ENCODE data around the gene ORC3.
"Not testable (repeated sequence)": the region's sequence is repeated elsewhere in the genome, so short reads cannot be mapped to it uniquely, and the experiment has no call there.

Gene ORC3

DNA sequence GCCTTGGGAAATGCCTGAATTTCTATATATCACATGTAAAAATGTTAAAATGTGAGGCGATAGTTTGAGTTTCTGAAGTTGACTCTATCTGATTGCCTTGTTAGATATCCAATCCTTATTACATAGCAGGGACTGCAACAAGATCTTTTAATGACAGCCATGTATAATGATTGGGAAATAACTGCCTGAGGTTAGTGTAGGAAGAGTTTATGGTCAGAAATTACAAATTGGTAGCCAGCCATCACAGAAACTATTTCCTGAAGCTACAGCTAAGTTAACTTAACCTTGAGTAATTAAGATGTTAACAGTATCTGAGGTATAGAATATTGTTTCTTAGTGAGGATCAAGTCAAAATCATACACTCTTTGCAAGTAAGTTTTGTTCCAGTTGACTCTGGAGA, 71.1 kb downstream of the ORC3 start:
- no peak for DNase-seq (ENCODE audit: low read depth)

- no peak for DNase-seq (ENCODE audit: low read depth)
These were observed 71.6 kb downstream of the ORC3 start for GRCh38 chr6:87661503-87661902.

GRCh38 chr6:87663434-87663833, 73.5 kb downstream of the ORC3 start:
- DNase-seq (ENCODE audit: low read depth): no peak

DNA sequence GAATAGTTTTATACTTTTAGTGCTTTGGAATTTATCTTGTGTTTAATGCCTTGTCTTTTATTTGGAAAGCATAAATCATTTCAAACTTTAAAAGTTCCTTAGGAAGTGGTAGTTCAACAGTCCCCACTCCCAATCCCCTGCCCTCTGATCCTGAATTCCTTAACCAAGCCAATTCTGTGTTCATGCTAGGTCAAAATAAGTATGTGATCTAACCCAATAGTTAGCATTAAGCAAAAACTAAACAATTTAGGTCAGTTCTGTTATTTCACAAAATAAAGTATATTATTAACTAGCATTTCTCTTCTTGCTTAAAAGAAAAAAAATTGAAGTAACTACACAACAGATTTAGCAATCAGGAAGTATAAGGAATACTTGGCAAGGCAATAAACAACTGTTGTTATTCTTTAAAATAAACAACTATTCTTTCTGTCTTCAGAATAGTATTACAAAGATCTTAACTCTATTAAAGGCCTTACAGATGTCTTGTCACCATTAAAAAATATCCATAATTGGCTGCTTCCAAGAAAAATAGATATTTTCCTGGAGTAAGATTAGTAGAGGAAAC, 75.1 kb downstream of the ORC3 start:
- DNase-seq (ENCODE audit: low read depth): no peak

DNA sequence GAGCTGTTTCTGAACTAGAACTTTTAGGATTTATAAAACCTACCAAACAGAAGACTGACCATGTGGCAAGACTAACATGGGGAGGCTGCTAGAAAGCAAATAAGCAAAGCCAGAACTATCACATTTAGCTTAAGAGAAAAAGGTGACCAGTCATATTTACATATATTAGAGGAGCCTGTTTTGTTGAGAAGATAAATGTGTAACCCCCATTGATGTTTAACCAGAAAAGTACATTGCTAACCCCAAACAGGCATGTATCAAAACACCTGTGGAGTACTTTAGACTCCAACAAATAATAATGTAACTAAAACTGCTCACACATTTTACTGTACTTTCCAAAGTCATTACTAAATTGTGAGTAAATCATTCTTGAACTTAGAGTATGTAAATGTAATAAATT, 77.1 kb downstream of the ORC3 start:
- DNase-seq (ENCODE audit: low read depth): no peak

- DNase-seq (ENCODE audit: low read depth): no peak
These were observed 78.1 kb downstream of the ORC3 start for GRCh38 chr6:87668013-87668412.

GRCh38 chr6:87669051-87669450, 79.1 kb downstream of the ORC3 start:
- DNase-seq (ENCODE audit: low read depth): no peak

GRCh38 chr6:87670707-87671106, 80.8 kb downstream of the ORC3 start:
- no peak for DNase-seq (ENCODE audit: low read depth)

DNA sequence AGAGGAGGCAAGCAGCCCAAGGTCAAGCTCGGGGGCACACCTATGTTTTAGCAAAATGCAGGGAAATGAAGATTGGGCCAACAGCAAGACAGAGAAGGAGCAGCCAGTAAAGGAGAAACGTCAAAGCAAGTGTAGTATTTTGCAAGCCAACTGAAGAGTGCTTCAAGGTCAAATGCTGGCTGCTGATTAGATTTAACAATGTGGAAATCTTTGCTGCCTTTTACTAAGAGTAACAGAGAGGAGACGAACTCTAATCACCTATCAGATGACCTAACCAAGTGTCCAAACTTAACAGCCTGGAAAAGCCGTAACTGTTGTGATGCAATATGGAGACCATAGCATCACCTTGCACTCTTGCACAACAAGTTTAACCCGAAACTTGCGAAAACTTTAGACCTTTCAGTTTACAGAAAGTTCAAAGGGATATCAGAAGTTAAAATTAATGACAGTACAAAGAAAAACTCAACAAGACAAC, 81.7 kb downstream of the ORC3 start:
- no peak for DNase-seq (ENCODE audit: low read depth)

DNA sequence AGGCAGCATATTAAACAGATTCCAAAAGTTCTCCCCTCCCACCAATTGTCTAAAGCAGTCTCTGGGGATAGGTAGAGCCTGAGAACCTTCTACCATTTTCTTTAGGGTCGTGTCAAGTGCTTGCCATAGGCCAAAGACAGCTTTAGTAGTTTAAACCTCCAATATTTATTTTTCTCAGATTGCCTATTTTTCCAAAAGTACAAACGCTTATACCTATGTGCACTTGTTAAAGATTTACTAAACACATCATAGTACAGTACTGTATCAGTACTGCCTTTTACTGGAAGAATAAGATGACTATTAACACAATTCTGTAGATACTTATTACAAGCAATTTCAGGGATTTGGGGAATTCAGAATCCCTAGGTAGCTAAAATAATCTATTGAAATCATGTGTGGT, 82.7 kb downstream of the ORC3 start:
- DNase-seq (ENCODE audit: low read depth): no peak

DNA sequence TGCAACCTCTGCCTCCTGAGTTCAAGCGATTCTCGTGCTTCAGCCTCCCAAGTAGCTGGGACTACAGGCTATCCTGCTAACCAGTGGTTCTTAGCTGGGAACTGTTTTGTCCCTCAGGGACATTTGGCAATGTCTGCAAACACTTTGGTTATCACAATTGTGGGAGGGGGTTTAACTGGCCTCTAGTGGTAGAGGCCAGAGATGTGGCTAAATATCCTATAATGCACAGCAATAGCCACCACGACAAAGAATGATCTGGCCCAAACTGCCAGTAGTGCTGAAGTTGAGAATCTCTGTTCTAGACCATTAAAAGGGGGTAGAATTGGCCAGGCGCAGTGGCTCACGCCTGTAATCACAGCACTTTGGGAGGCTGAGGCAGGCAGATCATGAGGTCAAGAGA, 83.3 kb downstream of the ORC3 start:
- no peak for DNase-seq (ENCODE audit: low read depth)

GRCh38 chr6:87674290-87674689, 84.4 kb downstream of the ORC3 start:
- DNase-seq (ENCODE audit: low read depth): no peak

DNA sequence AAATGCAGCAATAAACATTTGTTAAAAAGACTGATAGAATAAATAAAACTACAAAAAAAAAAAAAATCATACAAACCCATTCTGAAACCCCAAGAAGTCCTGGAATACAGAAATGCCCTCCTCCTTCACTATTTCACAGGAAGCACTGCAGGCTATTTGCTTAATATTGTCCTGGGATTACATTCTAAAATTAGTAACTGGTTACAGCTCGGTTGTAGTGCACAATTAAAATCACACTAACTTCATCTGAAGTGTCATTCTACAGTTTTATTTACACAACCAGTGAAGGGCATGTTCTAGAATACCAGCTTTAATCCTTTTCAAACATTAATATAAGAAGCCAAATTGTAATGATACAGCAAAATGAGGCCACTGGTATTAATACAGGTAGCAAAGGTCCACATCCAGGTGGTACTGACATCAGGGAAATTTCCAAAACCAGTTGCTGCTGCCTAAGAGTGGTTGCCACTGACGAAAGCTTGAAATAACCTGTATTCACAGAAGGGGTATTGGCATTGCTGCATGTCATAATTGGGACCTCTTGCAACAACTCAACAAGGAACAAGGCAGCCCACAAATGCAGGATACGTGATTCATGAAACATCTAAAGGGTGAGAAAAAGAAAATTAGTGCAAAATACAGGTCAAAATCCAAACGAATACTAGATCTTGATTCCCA, 85.2 kb downstream of the ORC3 start:
- DNase-seq (ENCODE audit: low read depth): no peak

GRCh38 chr6:87682310-87682709, 92.4 kb downstream of the ORC3 start:
- no peak for DNase-seq (ENCODE audit: low read depth)

DNA sequence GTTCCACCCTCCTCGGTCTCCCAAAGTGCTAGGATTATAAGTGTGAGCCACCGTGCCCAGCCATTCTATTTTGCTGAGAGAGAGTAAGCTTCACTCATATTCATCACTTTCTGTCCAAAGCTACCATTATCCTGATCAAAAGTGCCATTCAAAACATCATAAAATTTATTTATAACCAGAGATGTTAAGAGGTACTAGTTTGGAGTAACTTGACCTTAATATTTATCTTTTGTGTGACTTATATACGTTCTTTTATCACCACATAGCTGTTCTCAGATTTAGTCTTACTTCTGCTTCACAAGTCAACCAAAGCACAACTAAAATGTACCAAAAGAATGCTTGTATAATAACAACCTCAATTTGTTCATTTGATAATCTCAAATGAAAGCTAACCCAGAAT, 94.0 kb downstream of the ORC3 start:
- DNase-seq (ENCODE audit: low read depth): no peak

- no peak for DNase-seq (ENCODE audit: low read depth)
These were observed 95.1 kb downstream of the ORC3 start for GRCh38 chr6:87684895-87685654.

DNA sequence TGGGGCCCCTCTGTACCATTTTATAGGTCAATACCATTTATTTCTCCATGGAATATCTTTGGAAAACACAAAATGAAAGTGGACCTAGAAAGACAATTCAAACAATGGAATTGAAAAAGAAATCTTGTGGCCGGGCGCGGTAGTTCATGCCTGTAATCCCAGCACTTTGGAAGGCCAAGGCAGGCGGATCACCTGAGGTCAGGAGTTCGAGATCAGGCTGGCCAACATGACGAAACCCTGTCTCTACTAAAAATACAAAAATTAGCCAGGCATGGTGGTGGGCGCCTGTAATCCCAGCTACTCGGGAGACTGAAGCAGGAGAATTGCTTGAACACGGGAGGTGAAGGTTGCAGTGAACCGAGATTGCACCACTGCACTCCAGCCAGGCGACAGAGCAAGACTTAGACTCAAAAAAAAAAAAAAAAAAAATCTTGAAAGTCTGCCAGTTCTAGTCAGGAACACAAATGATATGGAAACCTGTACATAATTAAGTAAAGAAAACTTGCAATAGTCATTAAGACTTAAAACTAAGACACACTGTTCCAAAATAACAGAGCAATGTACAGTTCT, 96.8 kb downstream of the ORC3 start:
- DNase-seq (ENCODE audit: low read depth): not testable (repeated sequence)

DNA sequence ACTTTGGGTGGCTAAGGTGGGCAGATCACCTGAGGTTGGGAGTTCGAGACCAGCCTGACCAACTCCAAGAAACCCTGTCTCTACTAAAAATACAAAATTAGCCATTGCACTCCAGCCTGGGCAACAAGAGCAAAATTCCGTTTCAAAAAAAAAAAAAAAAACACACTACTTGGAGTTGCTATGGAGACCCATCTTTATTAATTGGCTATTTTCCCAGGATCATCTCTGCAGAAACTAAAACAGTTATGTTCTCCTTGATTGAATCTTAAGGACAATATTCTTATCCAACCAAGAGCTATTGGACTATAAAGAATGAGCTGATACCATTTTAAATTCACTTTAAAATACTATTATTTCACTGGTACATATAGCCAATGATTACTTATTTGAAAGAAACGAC, 97.4 kb downstream of the ORC3 start:
- no peak for DNase-seq (ENCODE audit: low read depth)

GRCh38 chr6:87687893-87688292, 98.0 kb downstream of the ORC3 start:
- DNase-seq (ENCODE audit: low read depth): not testable (repeated sequence)

DNA sequence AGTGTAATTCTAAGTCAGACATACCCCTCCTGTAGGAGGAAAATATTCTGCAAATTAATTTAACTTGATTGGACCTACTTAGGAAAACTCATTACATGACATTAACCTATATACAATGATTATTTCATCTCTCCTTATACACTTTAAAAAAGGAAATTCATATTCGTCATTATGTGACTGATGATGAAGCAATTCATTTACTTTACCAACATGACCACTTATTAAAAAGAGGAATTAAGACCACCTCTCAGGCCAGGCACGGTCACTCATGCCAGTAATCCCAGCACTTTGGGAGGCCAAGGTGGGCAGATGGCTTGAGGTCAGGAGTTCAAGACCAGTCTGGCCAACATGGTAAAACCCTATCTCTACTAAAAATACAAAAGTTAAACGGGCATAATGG, 100.5 kb downstream of the ORC3 start:
- no peak for DNase-seq (ENCODE audit: low read depth)

DNA sequence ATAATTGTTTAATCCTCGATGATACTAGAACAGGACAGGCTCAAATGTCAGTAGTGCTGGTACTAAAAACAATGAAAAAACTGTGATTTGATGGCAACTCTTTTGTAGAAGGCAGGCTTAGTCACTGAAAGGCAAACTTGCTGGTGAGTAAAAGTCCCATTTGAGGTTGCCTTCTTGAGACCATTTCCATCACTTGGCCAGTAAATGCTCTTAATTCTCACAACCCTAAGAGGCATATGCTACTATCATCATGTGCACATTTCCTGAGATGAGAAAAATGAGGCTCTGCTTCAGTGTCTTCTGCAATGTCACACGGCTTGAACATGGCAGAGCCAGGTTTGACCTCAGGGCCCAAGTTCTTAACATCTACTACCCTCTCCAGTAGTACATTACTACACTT, 102.2 kb downstream of the ORC3 start:
- DNase-seq (ENCODE audit: low read depth): no peak

- DNase-seq (ENCODE audit: low read depth): not testable (repeated sequence)
These were observed 106.9 kb downstream of the ORC3 start for GRCh38 chr6:87696817-87697216.
